Frontal cortex (tissue), 4 donors: ENCODE measurements around the gene THBS2. TPM values are rescaled to one million over a fixed set of nuclear protein-coding genes. Genes with fewer than 3 reads are reported as not detected.
"Not testable (repeated sequence)": the region's sequence is repeated elsewhere in the genome, so short reads cannot be mapped to it uniquely, and the experiment has no call there.

ENCODE experiments used
- DNase-seq, 2 donors: peaks; one replicate each; pipeline ENCODE4 v3.0.0; 2012; ENCODE audit warnings: low spot score in 2 of 2
- FAIRE-seq: peaks from 2 replicates; lab custom pipeline; 2012; peaks lifted over from hg19 to GRCh38; lab: Jason Lieb, UNC
- total RNA-seq: library from RNA; depleted of rRNA; stranded (reverse); fragments of >200 nt; gene quantifications from one replicate; pipeline ENCODE4 v1.2.3, GENCODE V29; 2014
- donor health status: control.
- donor health status: control.
- donor health status: control.

Gene THBS2
- total RNA-seq, 1 donor from 2014 or later: 6.5 TPM

GRCh38 chr6:169190970-169191369, 62.7 kb downstream of the THBS2 start:
- FAIRE-seq: no peak
- no peak for DNase-seq

- DNase-seq (no peak), FAIRE-seq (no peak)
Observed at GRCh38 chr6:169190144-169190584, 63.5 kb downstream of the THBS2 start.

- DNase-seq (no peak), FAIRE-seq (no peak)
Observed at GRCh38 chr6:169189686-169190085, 64.0 kb downstream of the THBS2 start.

GRCh38 chr6:169189182-169189581, 64.5 kb downstream of the THBS2 start:
- DNase-seq: no peak
- no peak for FAIRE-seq

- no peak for DNase-seq
- FAIRE-seq: no peak
Observed at GRCh38 chr6:169188475-169188874, 65.2 kb downstream of the THBS2 start.

GRCh38 chr6:169188051-169188470, 65.6 kb downstream of the THBS2 start:
- FAIRE-seq (no peak), DNase-seq (no peak)

GRCh38 chr6:169186496-169187169, 67.0 kb downstream of the THBS2 start:
- FAIRE-seq (no peak), DNase-seq (no peak)

GRCh38 chr6:169185692-169186485, 67.8 kb downstream of the THBS2 start:
- no peak for DNase-seq
- no peak for FAIRE-seq

GRCh38 chr6:169185011-169185521, 68.6 kb downstream of the THBS2 start:
- no peak for FAIRE-seq

GRCh38 chr6:169184419-169184818, 69.2 kb downstream of the THBS2 start:
- FAIRE-seq (no peak), DNase-seq (no peak)

More at GRCh38 chr6:169185011-169185521, 68.6 kb downstream of the THBS2 start:
- no peak for DNase-seq

- no peak for DNase-seq
- no peak for FAIRE-seq
Observed at GRCh38 chr6:169183233-169183632, 70.4 kb downstream of the THBS2 start.

GRCh38 chr6:169179831-169180230, 73.8 kb downstream of the THBS2 start:
- DNase-seq, FAIRE-seq: not testable (repeated sequence)

- DNase-seq (no peak), FAIRE-seq (no peak)
Observed at GRCh38 chr6:169177516-169178166, 76.0 kb downstream of the THBS2 start.

GRCh38 chr6:169176361-169176991, 77.2 kb downstream of the THBS2 start:
- DNase-seq (no peak), FAIRE-seq (no peak)

GRCh38 chr6:169175360-169175887, 78.2 kb downstream of the THBS2 start:
- FAIRE-seq (no peak), DNase-seq (no peak)

GRCh38 chr6:169174516-169175359, 78.9 kb downstream of the THBS2 start:
- FAIRE-seq: no peak
- no peak for DNase-seq

- no peak for FAIRE-seq
- DNase-seq: no peak
Observed at GRCh38 chr6:169173532-169174268, 79.9 kb downstream of the THBS2 start.

GRCh38 chr6:169172946-169173345, 80.7 kb downstream of the THBS2 start:
- DNase-seq (no peak), FAIRE-seq (no peak)
